CD4-positive, alpha-beta memory T cell (primary cell): ENCODE measurements around the gene KIAA0232. TPM values are rescaled to one million over a fixed set of nuclear protein-coding genes. Genes with fewer than 3 reads are reported as not detected.

Source experiments
- CTCF ChIA-PET: fragments of 350-600 bp; sonication (Branson Sonifier 250); formaldehyde crosslinking; loops from one replicate; lab custom pipeline; 2021; ENCODE audit warnings: inconsistent platforms; ENCODE audit not compliant: partially characterized antibody; lab: Charles Lee
- POLR2A ChIA-PET: fragments of 350-600 bp; sonication (Branson Sonifier 250); formaldehyde crosslinking; loops from one replicate; lab custom pipeline; 2021; ENCODE audit not compliant: partially characterized antibody; lab: Charles Lee
- DNase-seq, 5 donors: peaks; one replicate each; pipeline versions ENCODE4 v3.0.0 to v3.0.0-alpha.2; 2020 to 2022; ENCODE audit warnings: mixed read lengths in 1 of 5
- H3K27ac ChIP-seq: one replicate; pipeline ENCODE4 v1.7.0; 2013; ENCODE audit warnings: low read depth, low read length
- H3K27me3 ChIP-seq: 2 replicates; pipeline ENCODE4 v1.7.0; 2013; ENCODE audit warnings: mild to moderate bottlenecking, low read length, moderate library complexity; ENCODE audit not compliant: insufficient read depth
- H3K36me3 ChIP-seq: 2 replicates; pipeline ENCODE4 v1.7.0; 2013; ENCODE audit warnings: mild to moderate bottlenecking, low read length, moderate library complexity; ENCODE audit not compliant: insufficient read depth
- H3K4me1 ChIP-seq: 2 replicates; pipeline ENCODE4 v1.7.0; 2013; ENCODE audit warnings: mild to moderate bottlenecking, low read length, moderate library complexity; ENCODE audit not compliant: insufficient read depth
- H3K4me3 ChIP-seq, 2 donors: one replicate each; pipeline ENCODE4 v1.7.0; 2013; ENCODE audit warnings: low read length in 2 of 2, mild to moderate bottlenecking in 1 of 2
- H3K9me3 ChIP-seq, 2 donors: one replicate each; pipeline ENCODE4 v1.7.0; 2013; ENCODE audit warnings: low read length in 2 of 2, control low read depth in 1 of 2; ENCODE audit not compliant: control insufficient read depth in 1 of 2
- H3K27ac Mint-ChIP-seq, 7 donors: one replicate each; pipeline ENCODE4 v1.8.0; 2020 to 2021; ENCODE audit warnings: mixed read lengths in 7 of 7, mild to moderate bottlenecking in 6 of 7, inconsistent platforms in 3 of 7, moderate library complexity in 3 of 7
- H3K27me3 Mint-ChIP-seq, 2 donors: one replicate each; pipeline ENCODE4 v1.8.0; 2020 to 2021; ENCODE audit warnings: mixed read lengths in 2 of 2
- H3K36me3 Mint-ChIP-seq, 2 donors: one replicate each; pipeline ENCODE4 v1.8.0; 2020 to 2021; ENCODE audit warnings: mixed read lengths in 2 of 2, inconsistent platforms in 1 of 2, mild to moderate bottlenecking in 1 of 2
- H3K4me1 Mint-ChIP-seq, 4 donors: one replicate each; pipeline ENCODE4 v1.8.0; 2020 to 2021; ENCODE audit warnings: mixed read lengths in 4 of 4, mild to moderate bottlenecking in 1 of 4
- H3K4me3 Mint-ChIP-seq, 8 donors: one replicate each; pipeline ENCODE4 v1.8.0; 2020 to 2021; ENCODE audit warnings: mixed read lengths in 8 of 8, mild to moderate bottlenecking in 7 of 8, moderate library complexity in 6 of 8, inconsistent platforms in 3 of 8
- H3K9me3 Mint-ChIP-seq, 8 donors: one replicate each; pipeline ENCODE4 v1.8.0; 2020 to 2021; ENCODE audit warnings: mixed read lengths in 8 of 8, mild to moderate bottlenecking in 5 of 8, inconsistent platforms in 3 of 8, moderate library complexity in 1 of 8
- intact Hi-C: fragments of 100-400 bp; cut with micrococcal nuclease; formaldehyde crosslinking; loops from one replicate; pipeline ENCODE4 v1.15.1; 2023
- polyA plus RNA-seq, 2 donors: library from polyadenylated mRNA; unstranded; fragments of 300-500 nt; fragmentation: Illumina TruSeq; gene quantifications; one replicate each; pipeline ENCODE4 v1.2.3, GENCODE V29; 2021
- total RNA-seq, 2 experiments: library from RNA; stranded (reverse); gene quantifications; one replicate each; pipeline ENCODE4 v1.2.3, GENCODE V29; 2021

The KIAA0232 gene
- total and polyA plus RNA-seq, 4 experiments from 2014 or later = 6.8 to 24.0 (median 16.0) TPM

GRCh38 chr4:6742507-6742906 lies 40.0 kb upstream of the KIAA0232 start:
- DNase-seq = no peak
- H3K4me1 ChIP-seq = no peaks in the 10 kb centered on the region
- H3K27me3 ChIP-seq = no peaks in the 10 kb centered on the region
- no peaks in the 10 kb centered on the region for H3K9me3 ChIP-seq
- intact Hi-C loops = no loop called here
- POLR2A ChIA-PET = no interaction called here
- Mint-ChIP-seq H3K9me3 (peaks cover 0 to 6% (median 2%) of the 10 kb centered on the region in 8 donors), H3K27ac (no peak overlapping the region), H3K36me3 (no peaks in the 10 kb centered on the region), H3K4me1 (peaks cover 0 to 5% (median under 1%) of the 10 kb centered on the region in 4 donors), H3K4me3 (no peak overlapping the region), H3K27me3 (peaks cover 0 to 2% of the 10 kb centered on the region in 2 donors)
- H3K36me3 ChIP-seq = no peaks in the 10 kb centered on the region
- H3K4me3 ChIP-seq = no peak overlapping the region
- CTCF ChIA-PET = no interaction called here
- H3K27ac ChIP-seq = no peak overlapping the region

DNA sequence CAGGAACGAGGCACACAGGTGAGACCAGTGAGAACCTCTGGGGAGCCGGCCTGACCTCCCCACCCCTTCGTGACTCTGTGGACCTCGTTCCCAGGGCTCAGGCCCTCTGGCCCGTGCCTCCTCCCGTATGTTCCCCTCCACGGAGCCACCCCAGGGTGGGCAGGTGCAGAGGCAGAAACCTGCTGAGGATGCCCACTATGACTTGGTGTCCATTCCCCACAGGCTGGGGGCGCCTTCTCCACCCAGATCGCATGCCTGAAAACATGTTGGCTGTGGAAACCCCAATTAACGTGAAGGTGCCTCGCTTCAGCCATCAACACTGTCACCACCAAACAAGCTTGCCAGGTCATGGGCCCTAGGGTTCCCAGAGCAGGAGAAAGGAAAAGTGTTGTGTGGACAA lies 39.5 kb upstream of the KIAA0232 start:
- Histone ChIP-seq H3K4me3 (no peak overlapping the region), H3K27ac (no peak overlapping the region), H3K27me3 (no peaks in the 10 kb centered on the region), H3K36me3 (no peaks in the 10 kb centered on the region), H3K9me3 (no peaks in the 10 kb centered on the region), H3K4me1 (no peaks in the 10 kb centered on the region)
- no peak overlapping the region for H3K4me3 Mint-ChIP-seq
- no peak for DNase-seq
- H3K27me3 Mint-ChIP-seq = peaks cover 0 to 2% of the 10 kb centered on the region in 2 donors
- intact Hi-C loops = no loop called here
- peaks cover 0 to 6% (median 2%) of the 10 kb centered on the region in 8 donors for H3K9me3 Mint-ChIP-seq
- ChIA-PET CTCF (interaction anchor here (1.6 kb wide), 1 partner anchor 117 kb away, joined by 3 read pairs; no protein-coding TSS in a partner anchor), POLR2A (interaction anchor here (0.7 kb wide), 1 partner anchor 12 kb away, joined by 3 read pairs; no protein-coding TSS in a partner anchor)
- no peak overlapping the region for H3K27ac Mint-ChIP-seq
- H3K4me1 Mint-ChIP-seq = peaks cover 0 to 5% (median under 1%) of the 10 kb centered on the region in 4 donors
- H3K36me3 Mint-ChIP-seq = no peaks in the 10 kb centered on the region

DNA sequence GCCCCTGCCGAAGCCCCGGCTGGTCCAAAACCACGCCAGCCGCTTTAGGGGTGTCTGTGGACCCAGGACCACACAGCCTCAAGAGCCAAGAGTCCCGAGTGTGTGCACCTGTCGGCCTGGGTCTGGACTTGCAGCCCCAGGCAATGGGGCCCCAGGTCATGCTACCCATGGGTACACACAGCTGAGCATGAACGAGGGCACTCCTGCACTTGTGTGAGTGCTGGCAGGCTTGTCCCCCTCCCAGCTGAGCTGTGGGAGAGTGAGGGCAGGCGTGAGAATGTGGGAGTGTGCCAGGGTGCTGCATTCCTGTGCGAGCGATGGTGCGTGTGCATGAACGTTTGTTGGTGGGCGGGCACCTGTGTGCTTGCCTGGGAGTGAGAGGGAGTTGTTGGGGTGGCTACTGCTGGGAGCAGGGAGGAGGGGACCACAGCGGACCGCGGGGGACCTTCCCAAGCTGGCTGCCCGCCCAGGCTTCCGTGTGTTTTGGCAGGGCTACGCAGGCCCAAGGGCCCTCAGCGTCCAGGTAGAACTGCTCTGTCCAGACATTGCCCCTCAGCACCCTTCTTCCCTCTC lies 35.7 kb upstream of the KIAA0232 start:
- ChIA-PET POLR2A (no interaction called here), CTCF (no interaction called here)
- Mint-ChIP-seq H3K4me3 (no peak overlapping the region), H3K4me1 (peaks cover 4 to 15% (median 9%) of the 10 kb centered on the region in 4 donors), H3K27me3 (peaks cover 0 to 2% of the 10 kb centered on the region in 2 donors), H3K9me3 (no peaks in the 10 kb centered on the region), H3K36me3 (no peaks in the 10 kb centered on the region), H3K27ac (no peak overlapping the region)
- Histone ChIP-seq H3K27ac (no peak overlapping the region), H3K36me3 (no peaks in the 10 kb centered on the region), H3K27me3 (no peaks in the 10 kb centered on the region), H3K9me3 (no peaks in the 10 kb centered on the region), H3K4me3 (no peak overlapping the region), H3K4me1 (peaks cover 9% of the 10 kb centered on the region)
- no peak for DNase-seq
- intact Hi-C loops = no loop called here

DNA sequence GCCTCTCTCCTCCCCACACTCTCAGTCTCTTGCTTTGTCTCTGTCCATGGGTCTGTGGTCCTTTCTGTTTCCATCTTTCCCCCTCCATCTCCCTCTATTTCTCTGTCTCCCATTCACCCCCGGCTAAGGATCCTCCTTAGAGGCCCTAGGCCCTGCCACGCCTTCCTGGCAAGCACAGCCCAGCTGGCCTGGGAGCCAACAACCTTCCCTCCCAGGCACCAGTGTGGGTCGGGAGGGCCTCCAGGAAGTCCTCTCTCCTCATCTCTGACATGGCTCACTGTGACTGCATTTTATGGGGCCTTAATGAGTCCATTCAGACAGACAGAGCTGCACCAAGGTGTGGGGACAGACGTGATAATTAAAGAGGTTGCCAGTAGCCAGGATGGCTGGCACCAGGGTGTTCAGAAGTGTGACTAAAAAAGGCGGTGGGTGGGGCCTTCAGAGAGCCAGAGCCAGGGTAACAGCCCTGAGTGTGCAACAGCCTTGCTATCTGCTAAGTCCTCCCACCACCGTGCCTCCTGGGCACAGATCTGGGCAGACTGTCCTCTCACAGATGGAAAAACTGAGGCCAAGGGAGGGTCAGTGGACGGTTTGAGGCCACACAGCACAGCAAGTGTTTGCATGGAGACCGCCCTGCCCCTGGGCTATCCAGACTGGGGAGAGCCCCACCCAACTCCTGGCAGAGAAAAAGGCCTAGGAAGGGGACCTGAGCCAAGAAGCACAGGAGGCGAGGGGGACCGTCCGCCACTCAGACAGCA lies 35.1 kb upstream of the KIAA0232 start:
- Histone ChIP-seq H3K4me3 (no peak overlapping the region), H3K4me1 (peaks cover 12% of the 10 kb centered on the region), H3K9me3 (no peaks in the 10 kb centered on the region), H3K27ac (no peak overlapping the region), H3K27me3 (no peaks in the 10 kb centered on the region), H3K36me3 (no peaks in the 10 kb centered on the region)
- Mint-ChIP-seq H3K27ac (no peak overlapping the region), H3K27me3 (peaks cover 0 to 2% of the 10 kb centered on the region in 2 donors), H3K4me3 (no peak overlapping the region), H3K36me3 (no peaks in the 10 kb centered on the region), H3K4me1 (peaks cover 7 to 21% (median 11%) of the 10 kb centered on the region in 4 donors), H3K9me3 (no peaks in the 10 kb centered on the region)
- ChIA-PET CTCF (no interaction called here), POLR2A (no interaction called here)
- no peak for DNase-seq
- intact Hi-C loops = no loop called here

DNA sequence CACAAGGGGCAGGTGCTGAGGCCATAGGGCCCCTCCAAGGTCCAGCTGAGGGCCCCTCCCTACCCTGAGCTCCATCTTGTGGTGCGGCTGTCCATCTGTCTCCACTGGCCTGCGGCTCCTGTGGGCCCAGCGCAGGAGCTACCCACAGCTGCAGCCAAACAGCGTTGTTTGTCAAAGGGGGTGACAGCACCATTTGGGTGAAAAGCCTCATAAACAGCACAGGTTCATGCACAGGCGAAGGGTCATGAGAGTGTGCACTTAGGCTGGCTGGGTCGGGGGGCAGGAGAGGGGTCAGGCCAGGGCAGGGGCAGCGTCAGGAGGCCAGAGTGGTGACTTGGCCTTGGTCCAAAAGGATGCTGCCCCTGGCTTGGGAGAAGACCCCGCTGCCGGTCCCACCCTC lies 34.2 kb upstream of the KIAA0232 start:
- Mint-ChIP-seq H3K27me3 (peaks cover 0 to 2% of the 10 kb centered on the region in 2 donors), H3K36me3 (no peaks in the 10 kb centered on the region), H3K9me3 (no peaks in the 10 kb centered on the region), H3K4me3 (no peak overlapping the region), H3K4me1 (peaks cover 7 to 17% (median 11%) of the 10 kb centered on the region in 4 donors), H3K27ac (no peak overlapping the region)
- no peaks in the 10 kb centered on the region for H3K9me3 ChIP-seq
- H3K4me1 ChIP-seq = peaks cover 12% of the 10 kb centered on the region
- H3K4me3 ChIP-seq = no peak overlapping the region
- intact Hi-C loops = no loop called here
- POLR2A ChIA-PET = no interaction called here
- H3K27ac ChIP-seq = no peak overlapping the region
- DNase-seq = no peak
- H3K36me3 ChIP-seq = no peaks in the 10 kb centered on the region
- CTCF ChIA-PET = no interaction called here
- no peaks in the 10 kb centered on the region for H3K27me3 ChIP-seq

DNA sequence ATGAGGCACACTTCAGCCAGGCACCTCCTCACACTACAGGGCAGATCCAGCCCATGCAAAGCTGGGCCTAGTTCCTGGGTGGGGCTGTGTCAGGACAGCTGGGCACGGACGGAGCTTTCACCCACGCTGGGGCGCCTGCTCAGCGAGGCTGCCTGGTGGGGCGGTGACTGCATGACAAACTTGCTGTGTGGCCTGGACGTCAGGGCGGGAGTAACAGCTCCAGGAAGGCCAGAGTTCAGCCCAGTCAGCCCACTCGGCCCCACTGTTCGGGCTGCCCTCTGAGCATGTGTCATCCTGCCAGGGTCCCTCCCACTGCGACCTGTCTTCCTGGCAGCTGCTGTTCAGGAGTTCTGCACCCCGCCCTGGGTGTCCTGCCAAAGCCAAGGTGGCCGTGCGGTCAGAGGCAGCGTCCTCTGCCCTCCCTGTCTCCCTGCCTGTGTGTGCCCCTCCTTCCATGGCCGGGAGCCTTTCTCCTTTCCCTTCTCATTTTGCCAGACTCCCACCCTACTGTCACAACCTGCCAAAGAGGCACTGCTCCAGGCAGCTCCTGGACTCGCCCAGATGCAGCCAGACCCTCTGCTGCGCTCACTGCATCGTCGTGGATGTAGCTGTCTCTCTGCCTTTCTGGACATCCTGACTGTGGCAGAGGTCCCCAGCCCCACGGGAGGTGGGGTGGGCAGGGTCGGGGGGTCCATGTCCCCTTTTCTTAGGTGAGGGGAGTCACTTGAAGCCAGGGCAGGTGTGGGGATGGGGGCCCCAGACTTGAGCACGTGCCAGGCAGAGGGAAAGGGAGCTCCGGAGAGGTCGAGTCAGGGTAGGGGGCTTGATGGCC lies 33.0 kb upstream of the KIAA0232 start:
- Mint-ChIP-seq H3K27me3 (peaks cover 0 to 2% of the 10 kb centered on the region in 2 donors), H3K9me3 (no peaks in the 10 kb centered on the region), H3K4me1 (peaks cover 7 to 17% (median 11%) of the 10 kb centered on the region in 4 donors), H3K36me3 (no peaks in the 10 kb centered on the region), H3K27ac (peak overlapping the region in 2 of 7 donors; percentile 2 to 18), H3K4me3 (no peak overlapping the region)
- ChIA-PET CTCF (interaction anchor here (0.9 to 1.4 kb wide), 2 partner anchors 29 to 123 kb away, joined by 3 to 4 read pairs; no protein-coding TSS in a partner anchor), POLR2A (no interaction called here)
- no peak overlapping the region for H3K27ac ChIP-seq
- intact Hi-C loops = no loop called here
- H3K27me3 ChIP-seq = no peaks in the 10 kb centered on the region
- no peak for DNase-seq
- no peaks in the 10 kb centered on the region for H3K36me3 ChIP-seq
- H3K4me1 ChIP-seq = peaks cover 12% of the 10 kb centered on the region
- H3K4me3 ChIP-seq = no peak overlapping the region
- H3K9me3 ChIP-seq = no peaks in the 10 kb centered on the region
